Neural cell (in vitro differentiated cells): Measurements from ENCODE around the gene TCOF1. TPM values are rescaled to one million over a fixed set of nuclear protein-coding genes. Genes with fewer than 3 reads are reported as not detected.

Experiments used
- H2AFZ ChIP-seq: fragments of 200-600, 300-800 bp; sonication (generic), shearing (Covaris generic); 2 replicates; pipeline ENCODE4 v1.6.0; 2014; ENCODE audit warnings: low read depth, mild to moderate bottlenecking, antibody characterized with exemption, low read length, moderate library complexity
- H3F3A ChIP-seq: fragments of 200-600 bp; shearing (Covaris generic); 2 replicates; pipeline ENCODE4 v1.6.1; 2016; ENCODE audit warnings: mild to moderate bottlenecking, moderate library complexity, mixed read lengths, antibody characterized with exemption, low read length; ENCODE audit not compliant: insufficient read depth, poor library complexity, severe bottlenecking
- H3K27ac ChIP-seq: fragments of 200-600, 300-800 bp; sonication (generic), shearing (Covaris generic); 2 replicates; pipeline ENCODE4 v1.5.1; 2014; ENCODE audit warnings: mild to moderate bottlenecking, low read length, moderate library complexity
- H3K27me3 ChIP-seq: fragments of 300-800, 200-600 bp; sonication (generic), shearing (Covaris generic); 2 replicates; pipeline ENCODE4 v1.6.0; 2014; ENCODE audit warnings: mild to moderate bottlenecking, low read depth, low read length, moderate library complexity; ENCODE audit not compliant: insufficient read depth
- H3K36me3 ChIP-seq: fragments of 300-800, 200-600 bp; sonication (generic), shearing (Covaris generic); 2 replicates; pipeline ENCODE4 v1.5.1; 2014; ENCODE audit warnings: mild to moderate bottlenecking, antibody characterized with exemption, low read length, moderate library complexity; ENCODE audit not compliant: insufficient read depth
- H3K4me2 ChIP-seq: fragments of 300-800, 200-600 bp; sonication (generic), shearing (Covaris generic); 2 replicates; pipeline ENCODE4 v1.6.0; 2014; ENCODE audit warnings: mild to moderate bottlenecking, low read length
- H3K4me3 ChIP-seq: fragments of 300-800, 200-600 bp; sonication (generic), shearing (Covaris generic); 2 replicates; pipeline ENCODE4 v1.5.1; 2014; ENCODE audit warnings: mild to moderate bottlenecking, low read length, moderate library complexity
- H3K79me2 ChIP-seq: fragments of 200-600 bp; shearing (Covaris generic); replicated peaks from 2 replicates; pipeline ENCODE4 v1.6.0; 2014; ENCODE audit warnings: mild to moderate bottlenecking, low read length, moderate library complexity; ENCODE audit not compliant: insufficient read depth
- H3K9ac ChIP-seq: fragments of 300-800, 200-600 bp; sonication (generic), shearing (Covaris generic); 2 replicates; pipeline ENCODE4 v1.6.1; 2016; ENCODE audit warnings: mild to moderate bottlenecking, low read length, mixed read lengths
- H3K9me2 ChIP-seq: fragments of 200-600 bp; shearing (Covaris generic); 2 replicates; pipeline ENCODE4 v1.6.1; 2016; ENCODE audit warnings: mild to moderate bottlenecking, low read length, mixed read lengths; ENCODE audit not compliant: insufficient read depth
- H3K9me3 ChIP-seq: fragments of 200-600, 300-800 bp; sonication (generic), shearing (Covaris generic); 2 replicates; pipeline ENCODE4 v1.6.1; 2016; ENCODE audit warnings: mild to moderate bottlenecking, mixed run types, low read length, moderate library complexity, mixed read lengths
- H4K20me1 ChIP-seq: fragments of 200-600 bp; shearing (Covaris generic); 2 replicates; pipeline ENCODE4 v1.6.1; 2016; ENCODE audit warnings: mild to moderate bottlenecking, mixed run types; ENCODE audit not compliant: insufficient read depth
- CTCF ChIP-seq: fragments of 450-650 bp; IDR thresholded peaks from 2 replicates; pipeline ENCODE4 v1.5.1; 2014; ENCODE audit warnings: antibody characterized with exemption, mild to moderate bottlenecking, moderate library complexity; ENCODE audit not compliant: poor library complexity, severe bottlenecking
- EP300 ChIP-seq: fragments of 450-650 bp; conservative IDR thresholded peaks from 2 replicates; pipeline ENCODE4 v1.6.1; 2014; ENCODE audit warnings: antibody characterized with exemption, mild to moderate bottlenecking, moderate library complexity; ENCODE audit not compliant: poor library complexity, severe bottlenecking
- EZH2 ChIP-seq: fragments of 200-600, 300-800 bp; shearing (Covaris generic), sonication (generic); IDR thresholded peaks from 2 replicates; pipeline ENCODE4 v1.6.1; 2014; ENCODE audit warnings: antibody characterized with exemption, low read length, borderline replicate concordance, mild to moderate bottlenecking; ENCODE audit not compliant: insufficient read depth, poor library complexity, severe bottlenecking
- MXI1 ChIP-seq: fragments of 450-650 bp; conservative IDR thresholded peaks from 2 replicates; pipeline ENCODE4 v1.6.1; 2014; ENCODE audit warnings: antibody characterized with exemption, mild to moderate bottlenecking; ENCODE audit not compliant: poor library complexity, severe bottlenecking
- POLR2AphosphoS5 ChIP-seq: IDR thresholded peaks from 2 replicates; pipeline ENCODE4 v1.6.1; 2012
- RAD21 ChIP-seq: fragments of 450-650 bp; conservative IDR thresholded peaks from 2 replicates; pipeline ENCODE4 v1.6.1; 2014; ENCODE audit warnings: antibody characterized with exemption, mild to moderate bottlenecking, moderate library complexity
- REST ChIP-seq: IDR thresholded peaks from 2 replicates; pipeline ENCODE4 v1.6.1; 2012; ENCODE audit warnings: borderline replicate concordance
- SMC3 ChIP-seq: fragments of 450-650 bp; conservative IDR thresholded peaks from 2 replicates; pipeline ENCODE4 v1.6.1; 2014; ENCODE audit warnings: antibody characterized with exemption, mild to moderate bottlenecking, moderate library complexity; ENCODE audit not compliant: poor library complexity
- TAF1 ChIP-seq: IDR thresholded peaks from 2 replicates; pipeline ENCODE4 v1.6.1; 2012; ENCODE audit warnings: low read depth
- polyA plus RNA-seq: library from polyadenylated mRNA; depleted of rRNA; stranded (reverse); fragments of >200 nt; gene quantifications from 2 replicates; pipeline ENCODE4 v1.2.3, GENCODE V29; 2014

The TCOF1 gene
- polyA plus RNA-seq, 1 donor from 2014 or later: 6.5 TPM

- Histone ChIP-seq H3F3A (no peaks in the 10 kb centered on the region), H3K4me3 (no peak overlapping the region), H3K9ac (no peak overlapping the region), H3K79me2 (no peaks in the 10 kb centered on the region), H3K9me3 (no peaks in the 10 kb centered on the region), H3K36me3 (no peaks in the 10 kb centered on the region), H3K4me2 (no peak overlapping the region), H4K20me1 (no peaks in the 10 kb centered on the region), H2AFZ (no peak overlapping the region), H3K27me3 (no peaks in the 10 kb centered on the region), H3K9me2 (no peaks in the 10 kb centered on the region), H3K27ac (no peak overlapping the region)
- TF ChIP-seq RAD21: no peak
- no peak for TF ChIP-seq EZH2
- TF ChIP-seq SMC3: no peak
- TF ChIP-seq EP300: no peak
- no peak for TF ChIP-seq POLR2AphosphoS5
- TF ChIP-seq CTCF: no peak
- TF ChIP-seq REST: no peak
- TF ChIP-seq MXI1: no peak
- TF ChIP-seq TAF1: no peak
Measured at GRCh38 chr5:150326707-150327106, 30.8 kb upstream of the TCOF1 start.

- Histone ChIP-seq H3K4me3 (no peak overlapping the region), H3K4me2 (no peak overlapping the region), H3K9me2 (no peaks in the 10 kb centered on the region), H3K36me3 (no peaks in the 10 kb centered on the region), H3F3A (no peaks in the 10 kb centered on the region), H3K27ac (no peak overlapping the region), H2AFZ (no peak overlapping the region), H3K79me2 (no peaks in the 10 kb centered on the region), H3K9ac (no peak overlapping the region), H3K9me3 (no peaks in the 10 kb centered on the region), H3K27me3 (no peaks in the 10 kb centered on the region), H4K20me1 (no peaks in the 10 kb centered on the region)
- TF ChIP-seq REST: no peak
- TF ChIP-seq EZH2: no peak
- no peak for TF ChIP-seq TAF1
- no peak for TF ChIP-seq MXI1
- TF ChIP-seq RAD21: no peak
- no peak for TF ChIP-seq POLR2AphosphoS5
- TF ChIP-seq EP300: no peak
- TF ChIP-seq CTCF: no peak
- TF ChIP-seq SMC3: no peak
Measured at GRCh38 chr5:150327139-150327538, 30.4 kb upstream of the TCOF1 start.
